HFF-Myc (cell line): Measurements from ENCODE around the gene FAM20B.
"Not testable (repeated sequence)": the region's sequence is repeated elsewhere in the genome, so short reads cannot be mapped to it uniquely, and the experiment has no call there.

ENCODE experiments used
- DNase-seq: peaks from one replicate; pipeline ENCODE4 v3.0.0-alpha.2; 2011; ENCODE audit warnings: low read depth; ENCODE audit errors: extremely low read depth
- H3K4me3 ChIP-seq: replicated peaks from 2 replicates; pipeline ENCODE4 v1.5.1; 2011; ENCODE audit warnings: low read depth, mild to moderate bottlenecking, control low read depth, low read length
- CTCF ChIP-seq: IDR thresholded peaks from 2 replicates; pipeline ENCODE4 v1.5.1; 2012; ENCODE audit warnings: mild to moderate bottlenecking, low read depth, low read length, control low read depth; ENCODE audit errors: missing control alignments

Gene FAM20B

GRCh38 chr1:178999061-178999460 is 26.6 kb upstream of the FAM20B start:
- DNase-seq = no peak
- no peak for TF ChIP-seq CTCF

GRCh38 chr1:179001451-179001850 is 24.2 kb upstream of the FAM20B start:
- TF ChIP-seq CTCF = no peak
- no peak overlapping the region for H3K4me3 ChIP-seq
- DNase-seq = no peak

More at GRCh38 chr1:178999061-178999460, 26.6 kb upstream of the FAM20B start:
- no peak overlapping the region for H3K4me3 ChIP-seq

GRCh38 chr1:179002064-179002463 is 23.6 kb upstream of the FAM20B start:
- H3K4me3 ChIP-seq, DNase-seq: not testable (repeated sequence)

GRCh38 chr1:179002552-179003345 is 22.9 kb upstream of the FAM20B start:
- no peak for DNase-seq
- H3K4me3 ChIP-seq = no peak overlapping the region
- TF ChIP-seq CTCF = peak; percentile 94

GRCh38 chr1:179003512-179004066 is 22.1 kb upstream of the FAM20B start:
- TF ChIP-seq CTCF = no peak
- H3K4me3 ChIP-seq = no peak overlapping the region
- no peak for DNase-seq

GRCh38 chr1:179007233-179007632 is 18.5 kb upstream of the FAM20B start:
- no peak for TF ChIP-seq CTCF
- no peak for DNase-seq
- H3K4me3 ChIP-seq = no peak overlapping the region

GRCh38 chr1:179010671-179011070 is 15.0 kb upstream of the FAM20B start:
- no peak overlapping the region for H3K4me3 ChIP-seq
- no peak for TF ChIP-seq CTCF
- no peak for DNase-seq
